CD4-positive, alpha-beta T cell treated with Interleukin-15 for 1 hour (primary cell): ENCODE measurements around the gene FAM20C.

Source experiments
- DNase-seq: peaks from one replicate; pipeline ENCODE4 v3.0.0-alpha.2; 2020

Gene FAM20C

DNA sequence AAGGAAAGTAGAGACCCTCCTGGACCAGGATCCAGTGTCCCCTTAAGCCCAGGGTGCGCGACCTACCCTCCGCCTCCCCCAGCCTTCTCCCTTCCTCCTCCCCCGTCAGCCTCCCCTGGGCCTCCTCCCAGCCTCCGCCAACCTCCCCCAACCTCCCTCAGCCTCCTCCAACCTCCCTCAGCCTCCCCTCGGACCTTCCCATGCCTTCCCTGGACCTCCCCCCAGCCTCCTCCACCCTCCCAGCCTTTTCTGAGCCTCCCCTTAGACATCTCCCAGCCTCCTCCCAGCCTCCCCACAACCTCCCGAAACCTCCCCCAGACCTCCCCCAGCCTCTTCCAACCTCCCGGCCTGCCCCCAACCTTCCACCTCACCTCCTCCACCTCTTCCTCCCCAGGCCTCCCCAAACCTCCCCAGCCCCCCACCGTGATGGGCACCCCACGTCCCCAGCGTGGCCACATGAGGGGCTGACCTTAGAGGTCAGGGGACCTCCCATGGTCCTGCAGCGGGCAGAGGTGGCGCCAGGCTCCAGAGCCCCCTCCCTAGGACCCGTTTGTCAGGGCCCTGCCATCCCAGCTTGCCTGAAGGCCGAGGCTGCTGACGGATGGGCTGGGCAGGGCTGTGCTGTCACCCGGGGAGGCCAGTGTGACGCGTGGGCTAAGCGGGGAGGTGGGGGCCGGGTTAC, 18.8 kb downstream of the FAM20C start:
- no peak for DNase-seq

DNA sequence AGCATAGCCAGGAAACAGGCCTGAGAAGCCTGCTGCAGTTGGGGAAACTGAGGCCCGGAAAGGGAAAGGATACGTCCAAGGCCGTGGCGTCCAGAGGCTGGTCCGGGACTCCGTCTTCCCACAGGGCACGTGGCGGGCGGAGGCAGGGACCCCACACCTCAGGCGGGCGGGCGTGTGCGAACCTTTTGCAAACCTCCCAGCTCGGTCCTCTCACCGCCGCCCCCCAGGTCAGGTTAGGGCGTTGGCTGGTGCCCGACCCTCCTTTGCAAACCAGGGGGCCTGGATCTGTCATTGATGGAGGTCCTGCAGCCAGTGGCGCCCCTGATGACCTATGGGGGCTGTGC, 19.3 kb downstream of the FAM20C start:
- no peak for DNase-seq

DNA sequence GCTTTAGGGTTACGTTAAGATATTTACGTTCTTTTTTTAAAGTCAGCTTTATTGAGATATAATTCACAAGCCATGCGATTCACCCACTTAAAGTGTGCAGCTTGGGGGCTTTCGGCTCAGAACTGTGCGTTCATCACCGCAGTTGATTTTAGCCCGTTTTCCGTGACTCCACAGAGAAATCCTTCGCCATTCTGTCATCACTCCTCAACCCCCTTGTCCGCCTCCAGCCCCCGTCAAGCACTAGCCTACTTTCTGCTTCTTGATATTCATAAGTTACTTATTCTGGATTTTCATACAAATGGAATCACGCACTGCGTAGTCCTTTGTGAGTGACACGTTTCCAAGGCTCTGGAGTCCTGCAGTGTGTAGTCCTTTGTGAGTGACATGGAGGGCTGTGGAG, 20.4 kb downstream of the FAM20C start:
- DNase-seq = no peak

DNA sequence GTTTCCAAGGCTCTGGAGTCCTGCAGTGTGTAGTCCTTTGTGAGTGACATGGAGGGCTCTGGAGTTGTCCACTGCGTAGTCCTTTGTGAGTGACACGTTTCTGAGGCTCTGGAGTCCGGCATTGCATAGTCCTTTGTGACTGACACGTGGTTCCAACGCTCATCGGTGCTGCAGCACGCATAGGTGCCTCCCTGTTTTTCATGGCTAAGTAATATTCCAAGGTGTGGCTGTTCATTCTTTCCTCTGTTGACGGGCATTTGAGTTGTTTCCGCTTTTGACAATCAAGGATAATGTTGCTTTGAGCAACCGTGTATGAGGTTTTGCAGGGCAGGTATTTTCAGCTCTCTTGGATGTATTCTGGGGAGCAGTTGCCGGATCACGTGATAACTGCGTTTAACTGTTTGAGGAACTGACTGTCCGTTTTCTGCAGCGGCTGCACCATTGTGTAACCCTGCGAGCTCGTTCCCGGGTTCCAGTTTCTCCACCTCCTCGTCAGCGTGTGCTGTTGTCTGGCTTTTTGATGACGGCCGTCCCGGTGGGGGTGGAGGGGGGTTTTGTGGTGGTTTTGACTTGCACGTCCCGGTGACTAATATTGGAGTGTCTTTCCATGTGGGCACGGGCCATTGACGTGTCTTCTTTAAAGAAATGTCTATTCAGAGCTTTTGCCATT, 21.1 kb downstream of the FAM20C start:
- DNase-seq = no peak

DNA sequence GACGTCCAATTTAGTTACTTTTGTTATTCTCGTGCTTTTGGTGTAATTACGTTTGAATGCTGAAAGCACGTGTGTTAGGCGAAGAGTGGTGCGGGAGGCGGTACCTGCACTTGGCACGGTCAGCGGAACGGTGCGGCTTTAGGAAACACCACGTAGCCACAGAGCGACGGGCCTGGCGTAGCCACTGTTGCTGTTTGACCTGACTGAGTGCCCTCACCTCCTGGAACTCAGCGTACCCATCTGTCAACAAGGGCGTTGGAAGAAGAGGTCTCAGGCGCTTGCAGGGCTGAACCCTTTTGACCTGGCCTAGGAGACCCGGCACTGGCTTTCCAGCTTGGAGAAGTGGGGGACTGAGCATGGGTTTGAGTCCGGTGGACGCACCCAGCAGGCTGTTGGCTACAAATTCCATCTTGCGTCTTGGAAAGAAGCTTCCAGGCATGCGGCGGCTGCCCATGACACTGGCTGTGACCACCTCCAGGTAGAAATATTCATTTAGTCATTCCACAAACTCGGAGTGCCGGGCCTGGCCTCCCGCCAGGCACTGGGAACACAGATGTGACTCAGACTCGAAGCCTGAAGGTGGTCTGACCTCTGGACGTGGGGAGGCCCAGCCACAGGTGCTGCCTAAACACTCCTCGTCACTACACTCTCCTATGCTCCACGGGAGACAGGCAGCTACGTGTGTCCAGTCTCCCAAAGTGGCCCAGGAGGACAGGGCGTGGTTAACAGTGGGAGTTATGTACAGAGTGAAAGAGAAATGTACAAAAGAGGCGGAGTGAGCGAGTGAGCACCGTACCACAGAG, 22.2 kb downstream of the FAM20C start:
- DNase-seq = no peak

DNA sequence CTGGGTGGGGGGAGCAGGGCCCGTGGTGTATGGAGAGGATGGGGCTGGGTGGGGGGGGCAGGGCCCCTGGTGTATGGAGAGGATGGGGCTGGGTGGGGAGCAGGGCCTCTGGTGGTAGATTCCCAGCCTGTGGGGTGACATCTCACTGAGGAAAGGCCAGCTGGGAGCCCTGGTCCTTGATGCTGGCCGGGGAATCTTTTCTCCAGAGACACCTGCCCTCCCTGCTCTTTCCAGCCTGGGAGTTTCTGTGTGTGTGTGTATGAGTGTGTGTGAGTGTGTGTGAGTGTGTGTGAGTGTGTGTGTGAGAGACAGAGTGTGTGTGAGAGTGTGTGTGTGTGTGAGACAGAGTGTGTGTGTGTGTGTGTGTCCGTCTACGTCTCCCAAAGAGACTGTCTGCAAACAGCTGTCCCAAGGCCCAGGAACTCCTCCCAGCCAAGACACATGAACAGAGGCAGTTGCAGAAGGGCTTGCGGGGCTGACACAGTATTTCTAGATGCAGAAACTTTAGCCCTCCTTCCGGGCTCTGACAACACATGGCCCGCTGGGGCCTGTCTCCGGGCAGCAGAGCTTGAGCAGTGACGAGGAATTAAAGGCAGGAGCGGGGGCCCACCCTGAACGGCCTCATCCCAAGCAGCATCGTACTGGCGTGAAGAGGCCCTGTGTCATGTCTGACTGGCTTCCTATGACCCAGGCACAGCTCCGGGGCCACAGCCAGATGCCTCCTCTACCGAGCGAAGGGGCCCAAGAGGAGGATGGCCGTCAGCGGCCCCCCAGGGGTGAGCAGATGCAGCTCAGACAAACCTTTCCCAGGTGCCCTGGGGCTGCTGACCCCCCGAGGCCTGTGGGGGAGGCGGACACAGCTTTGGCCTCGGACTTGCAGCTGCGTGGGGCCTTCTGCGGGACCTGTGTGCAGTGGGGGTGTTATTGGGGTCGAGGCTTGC, 24.3 kb downstream of the FAM20C start:
- DNase-seq = no peak

DNA sequence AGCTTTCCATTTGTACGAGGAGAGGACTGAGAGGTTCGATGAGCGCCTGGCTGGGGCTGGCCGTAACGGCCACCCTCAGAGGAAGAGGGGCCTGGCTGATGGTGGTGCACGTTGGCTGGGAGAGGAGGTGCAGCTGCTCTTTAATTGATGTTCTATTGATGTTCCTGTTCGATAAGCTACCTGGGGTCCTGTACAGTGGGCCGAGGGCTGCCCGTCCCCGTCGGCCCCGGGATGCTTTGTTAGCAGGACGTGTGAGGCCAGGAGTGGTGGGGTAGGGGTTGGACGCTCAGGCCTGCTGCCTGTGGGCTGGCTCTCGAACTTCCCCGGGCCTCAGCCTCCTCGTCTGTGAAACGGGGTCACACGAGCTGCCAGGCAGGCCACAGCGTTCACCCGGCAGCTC, 25.4 kb downstream of the FAM20C start:
- no peak for DNase-seq

DNA sequence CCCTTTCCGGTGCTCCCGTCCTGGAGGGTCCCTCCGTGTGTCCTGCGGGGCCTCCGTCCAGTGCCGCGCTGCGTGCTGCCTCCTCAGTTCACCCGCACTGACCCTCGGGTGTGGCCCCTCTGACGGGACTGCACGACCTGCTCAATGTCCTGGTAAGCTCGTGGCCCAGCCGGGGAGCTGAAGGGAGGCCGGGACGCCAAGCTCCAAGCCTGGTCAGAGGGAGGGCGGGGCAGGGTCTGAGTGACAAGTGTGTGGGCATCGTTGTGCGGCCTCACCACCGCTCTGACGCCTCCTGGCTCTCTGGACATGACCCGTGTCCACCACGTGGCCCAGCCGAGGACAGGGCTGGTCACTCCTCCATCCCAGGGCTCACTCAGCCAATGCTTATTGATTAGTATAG, 25.9 kb downstream of the FAM20C start:
- no peak for DNase-seq

DNA sequence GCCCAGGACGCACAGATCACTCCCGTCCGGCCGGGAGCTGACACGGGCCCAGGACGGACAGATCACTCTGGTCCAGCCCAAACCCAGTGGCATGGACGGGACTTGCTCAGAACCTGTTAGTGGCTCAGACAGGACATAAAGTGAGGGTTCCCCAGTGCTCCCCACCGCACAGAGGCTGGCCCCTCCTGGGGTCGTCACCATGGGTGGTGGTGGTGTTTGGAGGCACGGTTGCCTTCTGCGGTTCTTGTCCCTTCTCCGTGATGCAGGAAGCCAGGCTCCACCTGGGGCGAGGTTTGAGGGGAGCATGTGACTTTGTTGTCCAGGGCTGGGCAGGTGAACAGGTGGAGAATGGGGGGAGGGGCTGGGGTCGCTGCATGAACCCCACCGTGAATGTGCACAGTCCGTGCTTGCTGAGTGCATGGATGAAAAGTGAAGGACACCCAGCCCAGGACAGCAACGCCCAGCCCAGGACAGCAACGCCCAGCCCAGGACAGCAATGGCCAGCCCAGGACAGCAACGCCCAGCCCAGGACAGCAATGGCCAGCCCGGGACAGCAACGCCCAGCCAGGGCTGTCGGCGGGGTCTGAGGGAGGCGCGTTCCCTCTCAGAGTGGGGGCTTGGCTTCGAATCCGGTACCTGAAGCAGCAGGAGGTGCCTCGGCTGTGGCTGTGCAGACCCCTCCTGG, 26.7 kb downstream of the FAM20C start:
- DNase-seq = no peak

DNA sequence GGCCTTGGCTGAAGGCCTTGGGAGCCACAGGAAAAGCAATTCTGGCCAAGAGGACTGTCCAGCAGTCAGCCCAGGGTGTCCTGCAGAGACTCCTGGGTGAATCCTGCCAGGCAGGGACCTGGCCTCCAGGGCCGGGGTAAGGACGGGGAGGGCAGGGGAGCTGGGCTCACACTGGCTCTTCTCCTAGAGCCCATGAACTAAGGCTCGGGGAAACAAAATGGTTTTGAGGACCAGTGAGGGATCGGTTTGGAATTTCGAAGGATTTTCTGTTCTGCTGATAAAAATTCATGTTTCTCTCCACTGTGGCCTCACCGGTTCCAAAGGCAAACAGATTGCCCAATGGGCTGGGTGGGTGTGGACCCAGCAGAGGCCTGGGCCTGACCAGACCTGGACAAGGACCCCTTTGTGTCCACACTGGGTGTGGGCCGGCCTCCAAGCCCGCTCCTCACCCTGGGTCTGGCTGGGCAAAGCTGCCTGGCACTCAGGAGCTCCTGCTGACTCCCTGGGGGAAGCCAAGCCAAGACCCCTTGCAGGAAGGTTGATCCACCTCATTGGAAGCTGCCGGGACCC, 27.3 kb downstream of the FAM20C start:
- no peak for DNase-seq

DNA sequence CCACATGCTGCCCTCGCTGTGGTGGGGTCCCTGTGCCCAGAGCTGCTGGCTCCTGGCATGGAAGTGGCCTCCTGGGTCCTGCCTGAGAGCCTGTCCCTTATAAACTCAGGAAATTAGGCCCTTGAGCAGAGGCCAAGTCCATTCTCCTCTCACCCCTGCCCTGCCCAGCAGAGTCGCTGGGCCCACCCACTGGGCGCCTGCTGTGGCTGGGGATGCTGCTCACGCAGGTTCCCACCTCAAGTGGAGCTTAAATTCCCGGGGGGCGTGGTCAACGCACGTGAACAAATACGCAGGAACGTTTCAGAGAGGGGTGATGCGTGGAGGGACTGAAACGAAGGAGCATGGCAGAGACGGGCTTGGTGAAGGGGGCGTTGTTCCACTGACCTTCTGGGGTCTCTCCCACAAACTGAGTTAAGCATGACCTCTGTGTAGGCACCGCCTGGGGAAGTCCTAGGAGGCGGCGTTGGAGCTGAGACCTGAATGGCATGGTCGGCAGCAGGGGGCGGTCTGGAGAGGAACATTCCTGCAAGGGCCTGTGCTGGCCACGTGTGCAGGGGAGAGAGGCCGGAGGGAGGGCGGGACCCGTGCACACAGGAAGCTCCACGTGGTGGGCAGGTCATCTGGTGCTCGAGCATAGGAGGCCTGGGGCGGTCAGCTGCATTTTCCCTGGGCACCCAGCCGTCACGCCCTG, 27.9 kb downstream of the FAM20C start:
- DNase-seq = no peak

DNA sequence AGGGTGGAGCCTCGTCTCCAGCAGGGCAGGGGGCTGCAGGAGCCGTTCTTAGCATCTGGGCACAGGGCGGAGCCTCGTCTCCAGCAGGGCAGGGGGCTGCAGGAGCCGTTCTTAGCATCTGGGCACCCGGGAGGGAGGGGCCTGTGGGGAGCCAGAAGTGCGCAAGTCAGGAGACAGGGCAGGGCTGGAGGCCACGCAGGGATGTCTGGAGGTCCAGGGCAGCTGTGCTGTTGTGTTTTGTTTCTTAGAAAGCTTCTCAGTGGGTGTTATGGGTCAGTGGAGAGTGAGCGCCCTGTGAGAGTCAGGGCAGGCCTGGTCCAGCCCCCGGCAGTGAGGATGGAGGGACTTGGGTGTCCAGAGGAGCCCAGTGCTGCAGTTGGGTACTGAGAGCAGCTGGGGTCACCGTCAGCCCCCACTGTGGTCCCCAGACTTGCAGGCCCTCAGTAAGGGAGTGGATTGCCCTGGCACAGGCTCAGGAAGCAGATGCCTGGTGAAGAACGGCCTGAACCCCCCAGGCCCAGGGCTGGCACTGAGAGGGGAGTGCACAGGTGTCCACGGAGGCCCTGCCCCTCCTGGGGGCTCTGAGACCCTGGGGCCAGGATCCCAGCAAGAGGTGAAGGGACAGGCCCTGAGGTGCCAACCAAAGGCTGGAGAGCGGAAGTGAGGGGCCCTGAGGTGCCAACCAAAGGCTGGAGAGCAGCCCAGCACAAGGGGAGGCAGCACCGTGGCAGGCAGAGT, 29.8 kb downstream of the FAM20C start:
- DNase-seq = no peak

DNA sequence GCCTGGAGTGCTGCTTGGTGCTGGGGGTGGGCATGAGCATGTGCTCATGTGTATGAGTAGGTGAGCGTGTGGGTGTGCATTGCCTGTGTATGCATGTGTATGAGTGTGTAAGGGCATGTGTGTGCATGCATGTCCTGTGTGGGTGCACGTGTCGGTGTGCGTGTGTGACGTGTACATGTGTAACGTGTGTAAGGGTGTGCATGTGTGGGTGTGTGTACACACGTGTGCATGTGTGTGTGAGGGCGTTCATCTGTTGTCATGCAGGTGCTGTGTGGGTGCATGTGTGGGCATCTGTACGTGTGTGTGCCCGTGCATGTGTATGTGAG, 30.3 kb downstream of the FAM20C start:
- DNase-seq = no peak

DNA sequence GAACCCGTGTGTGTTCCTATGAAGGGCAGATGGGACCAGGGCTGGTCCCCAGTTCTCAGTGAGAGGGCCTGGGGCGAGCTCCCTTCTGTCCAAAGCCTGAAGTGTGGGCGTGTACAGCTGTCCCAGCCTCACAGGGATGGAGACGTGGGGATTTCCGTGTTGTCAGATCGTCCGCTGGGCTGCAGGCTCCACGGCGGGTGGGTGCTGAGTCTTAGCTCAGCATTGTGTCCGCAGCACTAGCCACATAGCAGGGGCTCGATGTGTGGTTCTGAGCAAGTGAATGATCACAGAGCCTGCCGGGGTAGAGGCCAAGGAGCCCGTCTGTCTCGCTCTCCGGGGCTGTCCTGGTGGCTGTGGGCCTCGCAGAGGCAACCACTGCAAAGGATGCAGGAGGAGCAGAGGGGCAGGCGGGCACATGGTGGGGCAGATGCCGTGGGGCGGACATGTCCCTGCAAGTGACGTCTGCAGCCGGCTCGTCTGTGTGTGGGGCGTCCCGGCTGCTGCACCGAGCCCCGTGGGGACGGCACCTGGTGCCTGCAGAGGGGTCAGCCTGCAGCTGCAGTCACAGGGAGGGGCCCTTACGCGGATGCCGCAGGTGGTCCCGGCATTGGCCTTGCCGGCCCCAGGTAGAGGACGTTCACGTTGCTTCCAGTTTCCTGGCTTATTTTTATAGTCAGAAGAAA, 30.9 kb downstream of the FAM20C start:
- DNase-seq = no peak

DNA sequence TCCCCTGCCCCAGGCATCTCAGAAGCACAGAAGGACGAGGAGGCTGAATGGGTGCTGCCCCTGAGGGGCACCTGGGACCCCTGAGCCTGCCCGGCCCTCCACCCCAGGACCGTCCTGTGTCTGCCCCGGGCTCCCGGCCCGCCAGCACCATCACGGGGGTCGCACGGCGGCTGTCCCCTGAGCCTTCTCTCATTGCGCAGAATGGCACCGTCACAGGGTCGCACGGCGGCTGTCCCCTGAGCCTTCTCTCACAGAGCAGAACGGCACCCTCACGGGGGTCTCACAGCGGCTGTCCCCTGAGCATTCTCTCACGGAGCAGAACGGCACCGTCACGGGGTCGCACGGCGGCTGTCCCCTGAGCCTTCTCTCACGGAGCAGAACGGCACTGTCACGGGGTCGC, 31.5 kb downstream of the FAM20C start:
- DNase-seq = no peak

DNA sequence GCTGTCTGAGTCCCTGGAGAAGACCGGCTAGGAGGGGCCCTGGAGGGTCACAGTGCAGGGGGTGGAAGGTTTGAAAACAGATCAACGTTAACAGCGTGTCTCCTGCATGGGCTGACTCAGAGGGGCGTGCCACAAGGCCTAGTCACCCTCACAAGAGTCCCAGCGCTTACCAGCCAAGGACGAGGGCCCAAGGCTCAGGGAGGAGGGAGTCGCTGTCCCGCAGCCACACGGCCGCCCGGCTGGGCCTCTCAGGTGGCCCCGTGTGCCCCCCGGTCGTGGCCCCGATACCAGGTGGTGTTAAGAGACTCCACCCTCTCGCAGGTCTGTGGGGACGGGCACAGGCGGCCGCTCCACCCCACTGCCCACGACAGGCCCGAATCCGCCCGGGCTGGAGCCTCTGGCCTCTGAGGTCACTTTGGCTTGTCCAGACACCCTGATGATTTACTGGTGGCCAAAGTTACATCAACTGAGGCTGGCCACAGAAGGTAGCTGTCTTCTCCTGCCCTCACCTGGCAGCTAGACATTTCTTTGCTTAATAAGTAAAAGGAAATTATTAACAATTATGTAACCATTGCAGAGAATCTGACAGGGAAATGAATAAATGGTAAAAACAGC, 34.0 kb downstream of the FAM20C start:
- DNase-seq = no peak

DNA sequence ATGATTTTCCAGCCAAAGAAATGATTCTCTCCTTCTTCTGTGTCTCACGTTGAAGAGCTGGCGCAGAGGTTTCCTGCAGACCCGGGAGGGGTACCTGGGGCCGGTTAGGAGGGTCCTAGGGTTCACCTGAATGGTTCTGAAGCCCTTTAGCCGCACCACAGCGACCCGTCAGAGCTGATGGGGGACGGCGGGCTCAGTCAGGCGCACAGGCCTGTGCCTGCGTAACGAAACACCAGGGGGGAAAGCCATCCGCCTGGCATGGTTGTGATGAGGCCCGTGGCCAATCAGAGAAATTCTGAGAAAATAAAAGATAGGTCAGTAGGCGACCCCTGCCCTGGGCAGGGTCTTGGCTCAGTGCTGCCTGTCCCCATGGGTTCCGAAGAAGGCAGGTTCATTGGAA, 35.6 kb downstream of the FAM20C start:
- DNase-seq = no peak

DNA sequence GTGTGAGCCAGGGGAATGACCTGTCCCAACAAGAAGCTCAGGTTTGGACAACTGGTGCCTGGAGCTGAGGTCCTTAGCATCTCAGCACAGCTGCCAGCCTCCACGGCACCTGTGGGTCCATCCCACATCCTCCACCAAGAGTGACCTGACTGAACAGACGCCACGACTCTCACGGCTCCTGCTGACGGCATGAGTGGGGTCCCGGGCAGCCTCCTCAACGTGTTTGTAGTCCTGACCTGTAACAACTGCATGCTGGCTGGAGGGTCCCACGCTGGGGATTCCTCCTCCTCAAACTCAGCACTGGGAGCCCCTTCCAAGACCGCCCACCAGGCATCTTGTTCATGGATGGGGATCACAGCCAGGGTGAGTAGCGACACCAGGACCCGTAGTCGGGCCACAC, 36.2 kb downstream of the FAM20C start:
- DNase-seq = no peak

DNA sequence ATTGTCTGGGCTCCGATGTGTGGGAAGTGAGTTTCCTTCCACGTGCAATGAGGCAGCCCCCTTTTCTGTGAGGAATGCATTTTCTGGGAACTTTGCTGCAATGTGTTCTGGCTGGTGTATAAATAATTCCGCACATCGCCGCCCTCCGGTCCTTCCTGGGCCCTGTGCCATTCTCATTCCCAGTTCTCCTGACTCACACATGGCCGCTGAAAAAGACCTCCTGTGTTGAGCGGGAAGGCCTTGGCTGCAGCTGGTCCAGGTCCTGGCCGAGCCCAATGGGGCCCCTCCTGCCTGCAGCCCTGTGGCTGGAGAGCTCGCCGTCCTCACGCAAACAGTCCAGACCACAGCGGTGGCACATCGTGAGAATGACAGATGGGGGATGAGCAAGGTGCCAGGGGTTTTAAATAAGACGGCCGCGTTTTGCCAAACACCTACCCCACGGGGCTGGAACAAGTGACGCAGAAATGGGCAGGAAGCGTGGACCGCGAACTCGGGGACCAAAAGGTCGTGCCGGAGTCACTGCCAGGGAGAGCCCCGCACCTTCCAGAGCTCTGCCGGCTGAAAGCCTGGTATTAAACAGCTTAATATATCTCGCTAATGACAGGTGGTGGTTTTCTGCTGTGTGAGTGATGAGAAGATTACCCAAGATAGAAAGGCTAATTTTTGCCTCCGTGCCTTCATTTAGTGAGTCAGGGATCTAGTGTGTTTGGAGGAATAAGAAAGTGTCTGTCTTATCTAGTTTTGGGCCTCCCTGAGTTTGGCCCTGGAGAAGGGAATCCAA, 37.0 kb downstream of the FAM20C start:
- DNase-seq = no peak
